GM19328 (cell line): ENCODE results near the gene GJD2.

ENCODE experiments used
- ATAC-seq: cut with Tn5 transposase; IDR thresholded peaks from one replicate; pipeline ENCODE4 v1.9.1; 2021; ENCODE audit warnings: mild to moderate bottlenecking, moderate library complexity; ENCODE audit not compliant: unreplicated experiment

The GJD2 gene

GRCh38 chr15:34754674-34755418, at the start of gene GJD2:
TSS of gene GJD2 (minus strand) at chr15:34754998. CDS start at chr15:34754488, 510 bp downstream.
- ATAC-seq = no peak

DNA sequence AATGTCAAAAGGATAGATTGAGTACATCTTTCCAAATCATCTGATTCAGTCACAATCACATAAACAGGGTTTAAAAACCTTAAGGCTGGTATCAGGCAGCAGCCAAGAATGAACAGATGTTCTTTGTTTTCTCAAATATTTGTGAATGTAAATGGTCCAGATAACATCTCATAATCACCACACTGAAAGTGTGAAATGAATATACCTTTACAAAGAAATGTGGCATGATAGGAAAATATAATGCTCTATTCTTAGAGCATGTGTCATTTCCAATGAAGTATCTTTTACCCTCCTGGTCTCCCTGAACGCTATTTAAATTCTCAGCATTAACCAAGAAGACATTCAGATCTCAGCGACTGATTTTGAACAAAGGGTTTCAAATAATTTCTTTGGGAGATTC, 49.3 kb upstream of the GJD2 start:
- ATAC-seq = no peak

GRCh38 chr15:34802803-34803750, 48.3 kb upstream of the GJD2 start:
- no peak for ATAC-seq

- no peak for ATAC-seq
Observed at GRCh38 chr15:34802371-34802770, 47.6 kb upstream of the GJD2 start.

GRCh38 chr15:34799149-34800101, 44.6 kb upstream of the GJD2 start:
- no peak for ATAC-seq

- ATAC-seq = no peak
Observed at GRCh38 chr15:34796847-34797435, 42.1 kb upstream of the GJD2 start.

GRCh38 chr15:34795267-34796081, 40.7 kb upstream of the GJD2 start, which contains the start of gene ACTC1:
TSS of gene ACTC1 (minus strand) at chr15:34795549. CDS start at chr15:34794808, 741 bp downstream.
- no peak for ATAC-seq

- ATAC-seq = no peak
Observed at GRCh38 chr15:34794590-34795206, 39.9 kb upstream of the GJD2 start.

- no peak for ATAC-seq
Observed at GRCh38 chr15:34793901-34794300, 39.1 kb upstream of the GJD2 start.

DNA sequence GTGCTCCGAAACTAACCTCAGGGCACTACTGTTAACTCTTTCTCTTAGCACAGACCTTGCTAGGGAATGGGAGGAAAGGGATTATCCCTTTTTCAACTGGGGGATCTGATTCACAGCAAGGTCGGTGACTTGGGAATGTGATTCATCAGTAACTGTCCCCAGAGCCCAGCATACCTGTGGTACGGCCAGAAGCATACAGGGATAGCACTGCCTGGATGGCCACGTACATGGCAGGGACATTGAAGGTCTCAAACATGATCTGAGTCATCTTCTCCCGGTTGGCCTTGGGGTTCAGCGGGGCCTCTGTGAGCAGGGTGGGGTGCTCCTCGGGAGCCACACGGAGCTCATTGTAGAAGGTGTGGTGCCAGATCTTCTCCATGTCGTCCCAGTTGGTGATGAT, 38.3 kb upstream of the GJD2 start:
- no peak for ATAC-seq

DNA sequence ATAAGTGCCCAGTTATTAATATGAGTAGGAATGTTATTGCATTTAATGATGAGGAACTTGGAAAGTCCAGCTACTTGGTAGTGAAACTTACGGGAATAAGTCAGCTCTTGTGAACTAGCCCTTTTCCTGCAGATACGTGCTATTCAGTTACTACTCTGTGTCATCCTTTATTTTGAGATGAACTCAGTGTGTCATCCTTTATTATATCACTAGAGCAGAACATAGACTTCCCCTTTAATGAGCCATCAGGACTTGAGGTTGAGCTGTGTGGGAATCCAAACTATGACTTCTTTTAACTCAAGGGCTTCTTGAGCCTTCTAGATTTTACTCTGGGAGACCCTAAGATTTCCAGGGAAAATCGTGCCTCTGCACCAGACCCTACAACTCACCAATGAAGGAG, 36.9 kb upstream of the GJD2 start:
- no peak for ATAC-seq

DNA sequence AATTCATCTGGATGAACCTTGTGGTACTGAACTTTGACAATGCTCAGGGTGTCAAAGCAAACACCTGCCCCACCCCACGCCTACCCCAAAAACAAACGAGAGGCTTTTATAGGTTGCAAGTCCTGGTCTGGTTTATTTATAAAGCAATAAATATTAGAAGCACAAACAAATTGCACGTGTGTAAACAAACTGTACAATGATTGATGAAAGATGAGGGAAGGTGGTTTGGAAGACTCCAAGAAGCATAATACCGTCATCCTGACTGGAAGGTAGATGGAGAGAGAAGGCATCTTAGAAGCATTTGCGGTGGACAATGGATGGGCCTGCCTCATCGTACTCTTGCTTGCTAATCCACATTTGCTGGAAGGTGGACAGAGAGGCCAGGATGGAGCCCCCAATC, 35.3 kb upstream of the GJD2 start:
- no peak for ATAC-seq

- no peak for ATAC-seq
Observed at GRCh38 chr15:34789326-34789725, 34.5 kb upstream of the GJD2 start.

DNA sequence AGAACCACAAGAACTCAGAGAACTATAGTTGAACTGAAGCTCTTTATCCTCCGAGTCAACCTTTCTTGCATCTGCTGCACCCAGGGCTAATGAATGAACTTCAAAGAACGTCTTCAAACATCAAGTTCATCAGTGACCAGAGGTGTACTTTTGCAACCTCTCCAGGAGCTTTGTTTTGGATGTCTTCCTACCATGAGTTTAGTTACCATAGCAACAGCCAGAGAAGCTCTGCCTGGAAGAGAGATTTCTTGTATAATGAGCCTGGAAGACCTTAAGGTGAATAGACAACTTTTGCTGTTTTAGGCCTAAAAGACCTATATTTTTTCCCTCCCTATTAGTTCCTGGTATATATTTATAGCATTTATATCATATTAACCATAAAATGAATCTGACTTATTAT, 31.4 kb upstream of the GJD2 start:
- ATAC-seq = no peak

GRCh38 chr15:34783991-34784390, 29.2 kb upstream of the GJD2 start:
- ATAC-seq = no peak

- ATAC-seq = no peak
Observed at GRCh38 chr15:34783431-34783830, 28.6 kb upstream of the GJD2 start.

DNA sequence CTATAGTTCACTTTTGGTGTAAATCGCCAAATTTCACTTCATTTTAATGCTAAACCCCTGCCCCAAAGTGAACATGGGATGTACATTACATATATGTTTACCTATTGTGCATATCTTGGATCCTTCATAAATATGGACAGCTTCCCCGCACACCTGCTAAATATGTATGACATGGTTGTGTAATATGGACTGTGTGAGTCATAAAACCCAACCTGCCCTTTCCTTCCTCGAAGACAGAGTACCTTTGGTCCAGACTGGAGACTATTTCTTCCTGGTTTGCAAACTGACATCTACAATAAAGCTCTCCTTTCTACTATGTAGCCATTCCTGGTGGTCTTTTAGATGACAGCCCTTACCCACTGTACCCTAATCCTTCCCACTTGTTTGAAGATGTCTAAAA, 28.1 kb upstream of the GJD2 start:
- no peak for ATAC-seq

- ATAC-seq = no peak
Observed at GRCh38 chr15:34780725-34781124, 25.9 kb upstream of the GJD2 start.

DNA sequence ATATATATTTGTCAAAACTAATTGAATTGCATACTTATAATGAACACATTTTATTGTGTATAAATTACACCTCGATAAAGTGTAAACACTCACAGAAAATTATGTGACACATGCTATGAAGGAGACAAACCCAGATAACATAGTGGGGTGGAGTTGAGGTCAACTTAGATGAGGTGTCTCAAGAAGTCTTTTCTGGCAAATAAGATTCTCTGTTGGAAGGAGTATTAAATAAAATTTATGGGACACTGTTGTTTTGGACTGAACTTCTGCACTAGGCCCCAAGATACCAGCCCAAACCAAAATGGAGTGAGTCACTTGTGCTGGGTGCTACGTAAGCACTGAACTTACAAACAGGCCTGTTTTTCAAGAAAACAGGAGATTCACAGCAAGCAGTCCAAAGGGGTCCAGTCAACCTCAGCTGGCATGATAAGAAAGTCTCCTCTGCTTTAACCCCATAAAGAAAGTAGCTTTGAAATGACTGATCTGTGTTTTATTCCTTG, 21.9 kb upstream of the GJD2 start:
- no peak for ATAC-seq
